Islet precursor cell (in vitro differentiated cells): ENCODE results near the gene MCM7.

Source experiments
- DNase-seq: peaks from one replicate; pipeline ENCODE4 v3.0.0-alpha.2; 2018

Gene MCM7

GRCh38 chr7:100122067-100122466 is 20.9 kb upstream of the MCM7 start:
- DNase-seq: peak; percentile 74

- no peak for DNase-seq
These were observed 19.5 kb upstream of the MCM7 start for GRCh38 chr7:100120733-100121036.

- DNase-seq: peak; percentile 84
These were observed 19.0 kb upstream of the MCM7 start for GRCh38 chr7:100119970-100120732.

- DNase-seq: peak; percentile 96
These were observed 18.1 kb upstream of the MCM7 start, which contains the start of the genes CNPY4 and TAF6 for GRCh38 chr7:100119072-100119969. Gene CNPY4, plus strand, starts transcription at chr7:100119634. Its CDS starts 111 bp downstream, at chr7:100119745. Gene TAF6, minus strand, starts transcription at chr7:100119358. Its CDS starts 5,149 bp downstream, at chr7:100114209.

GRCh38 chr7:100118388-100119071 is 17.3 kb upstream of the MCM7 start:
- DNase-seq: no peak

- DNase-seq: no peak
These were observed 13.8 kb upstream of the MCM7 start for GRCh38 chr7:100115026-100115425.

GRCh38 chr7:100111914-100112313 is 10.7 kb upstream of the MCM7 start:
- no peak for DNase-seq

GRCh38 chr7:100111156-100111555 is 10.0 kb upstream of the MCM7 start:
- no peak for DNase-seq

GRCh38 chr7:100109521-100110163 is 8.4 kb upstream of the MCM7 start:
- DNase-seq: no peak

- no peak for DNase-seq
These were observed 6.7 kb upstream of the MCM7 start for GRCh38 chr7:100107890-100108289.

- no peak for DNase-seq
These were observed 6.0 kb upstream of the MCM7 start for GRCh38 chr7:100107125-100107737.

- DNase-seq: no peak
These were observed 5.4 kb upstream of the MCM7 start for GRCh38 chr7:100106633-100107032.

GRCh38 chr7:100105534-100105933 is 4.3 kb upstream of the MCM7 start:
- DNase-seq: no peak

- DNase-seq: peak; percentile 88
These were observed 2.0 kb upstream of the MCM7 start for GRCh38 chr7:100102950-100103840.

GRCh38 chr7:100100420-100101015 is 679 bp downstream of the MCM7 start:
- peak; percentile 98 for DNase-seq

- DNase-seq: no peak
These were observed 1.7 kb downstream of the MCM7 start for GRCh38 chr7:100099452-100099851.

- no peak for DNase-seq
These were observed 2.3 kb downstream of the MCM7 start for GRCh38 chr7:100098913-100099312.

GRCh38 chr7:100095704-100096103 is 5.5 kb downstream of the MCM7 start:
- no peak for DNase-seq

- DNase-seq: peak; percentile 47
These were observed 5.9 kb downstream of the MCM7 start for GRCh38 chr7:100095289-100095688.

GRCh38 chr7:100093925-100094486 is 7.2 kb downstream of the MCM7 start:
- DNase-seq: peak; percentile 50

- DNase-seq: peak; percentile 59
These were observed 7.7 kb downstream of the MCM7 start for GRCh38 chr7:100093498-100093897.
